Central memory CD8-positive, alpha-beta T cell (primary cell): ENCODE measurements around the gene OSBPL10.

Experiments
- ATAC-seq: fragments of 150-1000 bp; cut with Tn5 transposase; replicated peaks from 2 replicates; pipeline ENCODE4 v1.10.0; 2022; ENCODE audit warnings: mild to moderate bottlenecking, moderate FRiP score, moderate number of reproducible peaks; ENCODE audit not compliant: poor library complexity, severe bottlenecking; ENCODE audit errors: extremely low read depth
- DNase-seq, 2 donors: peaks; one replicate each; pipeline ENCODE4 v3.0.0; 2021; ENCODE audit warnings: low spot score in 2 of 2
- H3K27ac Mint-ChIP-seq: one replicate; pipeline ENCODE4 v1.8.0; 2022; ENCODE audit warnings: low read depth, mild to moderate bottlenecking, moderate library complexity, mixed read lengths
- H3K27me3 Mint-ChIP-seq: one replicate; pipeline ENCODE4 v1.8.0; 2022; ENCODE audit warnings: mixed read lengths
- H3K36me3 Mint-ChIP-seq: one replicate; pipeline ENCODE4 v1.8.0; 2022; ENCODE audit warnings: mild to moderate bottlenecking, moderate library complexity, mixed read lengths; ENCODE audit not compliant: insufficient read depth
- H3K4me1 Mint-ChIP-seq: one replicate; pipeline ENCODE4 v1.8.0; 2022; ENCODE audit warnings: mixed read lengths
- H3K4me3 Mint-ChIP-seq: one replicate; pipeline ENCODE4 v1.8.0; 2022; ENCODE audit warnings: mild to moderate bottlenecking, moderate library complexity, mixed read lengths
- H3K9me3 Mint-ChIP-seq: one replicate; pipeline ENCODE4 v1.8.0; 2022; ENCODE audit warnings: mixed read lengths

OSBPL10 gene

GRCh38 chr3:31925271-31925630 is 55.8 kb downstream of the OSBPL10 start:
- H3K27ac Mint-ChIP-seq = no peak overlapping the region
- ATAC-seq (no peak), DNase-seq (no peak)
- no peak overlapping the region for H3K4me3 Mint-ChIP-seq
- no peaks in the 10 kb centered on the region for H3K4me1 Mint-ChIP-seq
- H3K27me3 Mint-ChIP-seq = peaks cover 23% of the 10 kb centered on the region
- H3K36me3 Mint-ChIP-seq = no peaks in the 10 kb centered on the region
- H3K9me3 Mint-ChIP-seq = peaks cover 3% of the 10 kb centered on the region

GRCh38 chr3:31924610-31925270 is 56.3 kb downstream of the OSBPL10 start:
- Mint-ChIP-seq H3K27ac (no peak overlapping the region), H3K4me3 (no peak overlapping the region), H3K9me3 (peaks cover 8% of the 10 kb centered on the region), H3K27me3 (peaks cover 23% of the 10 kb centered on the region), H3K4me1 (no peaks in the 10 kb centered on the region), H3K36me3 (no peaks in the 10 kb centered on the region)
- DNase-seq = no peak
- ATAC-seq = no peak

- ATAC-seq (no peak), DNase-seq (no peak)
- peaks cover 15% of the 10 kb centered on the region for H3K9me3 Mint-ChIP-seq
- no peaks in the 10 kb centered on the region for H3K4me1 Mint-ChIP-seq
- H3K4me3 Mint-ChIP-seq = no peak overlapping the region
- H3K27me3 Mint-ChIP-seq = peaks cover 21% of the 10 kb centered on the region
- no peak overlapping the region for H3K27ac Mint-ChIP-seq
- H3K36me3 Mint-ChIP-seq = no peaks in the 10 kb centered on the region
Observed at GRCh38 chr3:31922962-31923361, 58.1 kb downstream of the OSBPL10 start.

GRCh38 chr3:31921837-31922236 is 59.2 kb downstream of the OSBPL10 start:
- no peak for DNase-seq
- Mint-ChIP-seq H3K36me3 (no peaks in the 10 kb centered on the region), H3K27ac (no peak overlapping the region), H3K4me1 (no peaks in the 10 kb centered on the region), H3K9me3 (peaks cover 15% of the 10 kb centered on the region), H3K4me3 (no peak overlapping the region), H3K27me3 (peaks cover 13% of the 10 kb centered on the region)
- ATAC-seq = no peak

GRCh38 chr3:31920310-31920709 is 60.8 kb downstream of the OSBPL10 start:
- DNase-seq (no peak), ATAC-seq (no peak)
- Mint-ChIP-seq H3K36me3 (no peaks in the 10 kb centered on the region), H3K4me1 (peaks cover 6% of the 10 kb centered on the region), H3K4me3 (no peak overlapping the region), H3K9me3 (peaks cover 15% of the 10 kb centered on the region), H3K27ac (no peak overlapping the region), H3K27me3 (peaks cover 13% of the 10 kb centered on the region)

- H3K27ac Mint-ChIP-seq = no peak overlapping the region
- H3K4me3 Mint-ChIP-seq = no peak overlapping the region
- H3K9me3 Mint-ChIP-seq = peaks cover 15% of the 10 kb centered on the region
- peaks cover 6% of the 10 kb centered on the region for H3K4me1 Mint-ChIP-seq
- DNase-seq = no peak
- no peak for ATAC-seq
- peaks cover 1% of the 10 kb centered on the region for H3K36me3 Mint-ChIP-seq
- peaks cover 13% of the 10 kb centered on the region for H3K27me3 Mint-ChIP-seq
Observed at GRCh38 chr3:31919528-31919927, 61.5 kb downstream of the OSBPL10 start.

- ATAC-seq (no peak), DNase-seq (no peak)
- H3K27me3 Mint-ChIP-seq = peaks cover 13% of the 10 kb centered on the region
- no peak overlapping the region for H3K4me3 Mint-ChIP-seq
- H3K36me3 Mint-ChIP-seq = peaks cover 1% of the 10 kb centered on the region
- no peak overlapping the region for H3K27ac Mint-ChIP-seq
- peaks cover 15% of the 10 kb centered on the region for H3K9me3 Mint-ChIP-seq
- H3K4me1 Mint-ChIP-seq = peaks cover 6% of the 10 kb centered on the region
Observed at GRCh38 chr3:31918179-31919150, 62.6 kb downstream of the OSBPL10 start.

- Mint-ChIP-seq H3K4me3 (no peak overlapping the region), H3K27ac (no peak overlapping the region), H3K36me3 (peaks cover 1% of the 10 kb centered on the region), H3K4me1 (peaks cover 6% of the 10 kb centered on the region), H3K27me3 (peaks cover 13% of the 10 kb centered on the region), H3K9me3 (peaks cover 15% of the 10 kb centered on the region)
- DNase-seq (no peak), ATAC-seq (no peak)
Observed at GRCh38 chr3:31917303-31918005, 63.6 kb downstream of the OSBPL10 start.

- no peaks in the 10 kb centered on the region for H3K9me3 Mint-ChIP-seq
- H3K36me3 Mint-ChIP-seq = peaks cover 3% of the 10 kb centered on the region
- no peak overlapping the region for H3K27ac Mint-ChIP-seq
- peaks cover 5% of the 10 kb centered on the region for H3K4me1 Mint-ChIP-seq
- no peaks in the 10 kb centered on the region for H3K27me3 Mint-ChIP-seq
- H3K4me3 Mint-ChIP-seq = no peak overlapping the region
- no peak for ATAC-seq
- no peak for DNase-seq
Observed at GRCh38 chr3:31911643-31912042, 69.4 kb downstream of the OSBPL10 start.

- no peak for ATAC-seq
- Mint-ChIP-seq H3K9me3 (no peaks in the 10 kb centered on the region), H3K27me3 (no peaks in the 10 kb centered on the region)
Observed at GRCh38 chr3:31911124-31911523, 69.9 kb downstream of the OSBPL10 start.

GRCh38 chr3:31909455-31909854 is 71.6 kb downstream of the OSBPL10 start:
- H3K9me3 Mint-ChIP-seq = no peaks in the 10 kb centered on the region
- H3K27ac Mint-ChIP-seq = no peak overlapping the region
- ATAC-seq (no peak), DNase-seq (no peak)
- H3K4me3 Mint-ChIP-seq = no peak overlapping the region
- H3K36me3 Mint-ChIP-seq = peaks cover 2% of the 10 kb centered on the region
- no peaks in the 10 kb centered on the region for H3K27me3 Mint-ChIP-seq
- H3K4me1 Mint-ChIP-seq = no peaks in the 10 kb centered on the region

More at GRCh38 chr3:31911124-31911523, 69.9 kb downstream of the OSBPL10 start:
- H3K4me3 Mint-ChIP-seq = no peak overlapping the region
- peaks cover 3% of the 10 kb centered on the region for H3K36me3 Mint-ChIP-seq
- no peak for DNase-seq
- H3K4me1 Mint-ChIP-seq = no peaks in the 10 kb centered on the region
- H3K27ac Mint-ChIP-seq = no peak overlapping the region

- no peaks in the 10 kb centered on the region for H3K9me3 Mint-ChIP-seq
- H3K4me3 Mint-ChIP-seq = no peak overlapping the region
- H3K27me3 Mint-ChIP-seq = no peaks in the 10 kb centered on the region
- DNase-seq = no peak
- no peaks in the 10 kb centered on the region for H3K4me1 Mint-ChIP-seq
- peaks cover 2% of the 10 kb centered on the region for H3K36me3 Mint-ChIP-seq
- ATAC-seq = no peak
- no peak overlapping the region for H3K27ac Mint-ChIP-seq
Observed at GRCh38 chr3:31908391-31909097, 72.5 kb downstream of the OSBPL10 start.
